Measurements from ENCODE around the gene U2AF1L4.

Gene U2AF1L4

DNA sequence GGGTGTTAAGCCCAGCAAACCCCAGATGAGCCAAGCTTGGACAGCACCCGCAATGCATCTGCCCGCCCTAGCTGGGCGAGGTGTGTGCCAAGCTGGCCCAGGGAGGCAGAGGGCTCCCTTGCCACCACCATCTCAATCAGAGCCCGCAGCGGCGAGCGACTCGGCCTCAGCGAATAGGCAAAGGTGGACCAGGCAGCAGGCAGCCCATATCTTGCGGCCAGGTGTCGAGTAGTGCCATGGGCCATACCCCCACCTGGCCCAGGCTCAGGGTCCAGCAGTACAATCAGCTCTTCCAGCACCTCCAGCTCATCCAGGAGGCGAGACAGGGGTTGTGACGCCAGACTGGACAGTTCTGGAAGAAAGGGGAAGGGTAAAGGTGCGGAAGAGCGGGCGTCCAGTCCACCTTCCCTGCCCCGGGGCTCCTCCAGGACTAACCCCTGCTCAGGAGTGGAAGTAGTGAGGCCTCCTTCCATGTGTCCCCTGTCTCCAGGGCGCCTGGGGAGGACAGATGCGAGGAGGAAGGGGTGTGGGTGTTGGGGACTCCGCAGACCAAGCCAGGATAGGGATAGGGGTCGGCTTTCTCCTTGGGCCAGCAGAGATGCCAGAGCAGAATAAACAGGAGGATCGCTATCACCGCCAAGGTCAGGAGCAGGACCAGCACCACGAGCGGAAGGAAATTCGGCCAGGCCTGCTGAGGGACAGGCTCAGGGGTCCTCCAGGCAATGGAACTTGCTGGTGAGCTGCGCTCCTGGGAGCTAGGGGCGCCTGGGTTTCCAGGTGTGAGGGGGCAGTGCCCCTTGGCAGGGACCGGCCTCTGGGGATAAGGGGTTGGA is 5.7 kb downstream of the U2AF1L4 start:
- DNase-seq (ENCODE audit: low read depth, low spot score): no peak
- no peak overlapping the region for H3K27ac ChIP-seq (ENCODE audit: low read length)

DNA sequence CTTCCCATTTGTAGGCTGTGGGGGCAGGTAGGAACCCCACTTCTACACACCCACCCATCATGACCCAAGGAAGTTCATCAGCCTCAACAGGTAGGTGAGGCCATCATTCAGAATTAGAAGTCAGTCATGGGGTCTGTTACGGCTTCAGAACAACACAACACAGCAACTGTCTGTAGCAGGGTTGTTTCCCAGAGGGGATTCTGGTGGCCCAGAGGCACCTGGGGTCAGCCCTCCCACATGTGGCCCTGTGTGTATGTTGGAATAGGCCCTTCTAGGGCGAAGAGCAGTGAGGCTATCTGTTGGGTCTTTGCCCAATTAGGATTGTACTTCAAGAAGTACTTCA is 6.4 kb downstream of the U2AF1L4 start:
- Histone ChIP-seq H3K4me1 (ENCODE audit: control insufficient read depth, insufficient read depth, low read length) (peaks cover 2% of the 10 kb centered on the region; the same call in 1 of the 2 replicates), H3K4me3 (ENCODE audit: low read length) (no peak overlapping the region), H3K9me3 (ENCODE audit: control insufficient read depth, insufficient read depth, low read length) (no peaks in the 10 kb centered on the region), H3K27ac (ENCODE audit: low read length) (no peak overlapping the region), H3K36me3 (ENCODE audit: control insufficient read depth, insufficient read depth, low read length) (peaks cover 27% of the 10 kb centered on the region), H3K27me3 (ENCODE audit: control insufficient read depth, insufficient read depth, low read length) (no peaks in the 10 kb centered on the region)
- WGBS (ENCODE audit: insufficient coverage, insufficient read length): no CpG with 5 or more reads among the region's 2 CpGs
- DNase-seq (ENCODE audit: low read depth, low spot score): no peak

More for the DNA sequence above, 5.7 kb downstream of the U2AF1L4 start:
- Histone ChIP-seq H3K27me3 (ENCODE audit: control insufficient read depth, insufficient read depth, low read length) (no peaks in the 10 kb centered on the region), H3K36me3 (ENCODE audit: control insufficient read depth, insufficient read depth, low read length) (peaks cover 20% of the 10 kb centered on the region), H3K4me1 (ENCODE audit: control insufficient read depth, insufficient read depth, low read length) (peaks cover 2% of the 10 kb centered on the region; the same call in 1 of the 2 replicates), H3K4me3 (ENCODE audit: low read length) (peak overlapping the region; percentile 79; the same call in 1 of the 2 replicates), H3K9me3 (ENCODE audit: control insufficient read depth, insufficient read depth, low read length) (no peaks in the 10 kb centered on the region)
- WGBS (ENCODE audit: insufficient coverage, insufficient read length): no CpG with 5 or more reads among the region's 29 CpGs

DNA sequence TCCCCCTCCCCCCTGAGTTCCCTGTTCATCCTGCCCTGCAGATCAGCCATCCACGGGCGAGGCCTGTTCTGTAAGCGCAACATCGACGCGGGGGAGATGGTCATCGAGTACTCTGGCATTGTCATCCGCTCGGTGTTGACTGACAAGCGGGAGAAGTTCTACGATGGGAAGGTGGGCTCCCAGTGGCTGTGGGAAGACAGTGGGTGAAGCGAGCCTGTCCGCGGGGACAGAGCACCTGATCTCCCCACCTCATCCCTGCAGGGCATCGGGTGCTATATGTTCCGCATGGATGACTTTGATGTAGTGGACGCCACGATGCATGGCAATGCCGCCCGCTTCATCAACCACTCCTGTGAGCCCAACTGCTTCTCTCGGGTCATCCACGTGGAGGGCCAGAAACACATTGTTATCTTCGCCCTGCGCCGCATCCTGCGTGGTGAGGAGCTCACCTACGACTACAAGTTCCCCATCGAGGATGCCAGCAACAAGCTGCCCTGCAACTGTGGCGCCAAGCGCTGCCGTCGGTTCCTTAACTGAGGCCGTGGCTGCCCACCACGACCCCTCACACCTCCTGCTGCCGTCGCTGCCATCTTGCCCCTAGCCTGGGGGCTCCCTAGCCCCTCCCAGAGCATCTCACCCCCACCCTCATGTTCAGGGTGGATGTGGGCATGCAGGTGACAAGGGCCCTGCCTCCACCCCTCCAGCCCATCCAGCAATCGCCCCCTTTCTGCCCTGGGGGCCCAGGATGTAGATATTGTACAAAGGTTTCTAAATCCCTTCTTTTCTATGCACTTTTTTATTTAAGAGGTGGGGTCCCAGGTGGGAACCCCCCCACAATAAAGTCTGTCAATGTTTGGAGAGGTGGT is 7.0 kb downstream of the U2AF1L4 start:
- H3K36me3 ChIP-seq (ENCODE audit: control insufficient read depth, insufficient read depth, low read length): peaks cover 32% of the 10 kb centered on the region
- H3K4me1 ChIP-seq (ENCODE audit: control insufficient read depth, insufficient read depth, low read length): peaks cover 2% of the 10 kb centered on the region; the same call in 1 of the 2 replicates
- H3K4me3 ChIP-seq (ENCODE audit: low read length): no peak overlapping the region
- no peaks in the 10 kb centered on the region for H3K9me3 ChIP-seq (ENCODE audit: control insufficient read depth, insufficient read depth, low read length)
- DNase-seq (ENCODE audit: low read depth, low spot score): no peak
- no peak overlapping the region for H3K27ac ChIP-seq (ENCODE audit: low read length)
- WGBS (ENCODE audit: insufficient coverage, insufficient read length): no CpG with 5 or more reads among the region's 37 CpGs
- no peaks in the 10 kb centered on the region for H3K27me3 ChIP-seq (ENCODE audit: control insufficient read depth, insufficient read depth, low read length)

DNA sequence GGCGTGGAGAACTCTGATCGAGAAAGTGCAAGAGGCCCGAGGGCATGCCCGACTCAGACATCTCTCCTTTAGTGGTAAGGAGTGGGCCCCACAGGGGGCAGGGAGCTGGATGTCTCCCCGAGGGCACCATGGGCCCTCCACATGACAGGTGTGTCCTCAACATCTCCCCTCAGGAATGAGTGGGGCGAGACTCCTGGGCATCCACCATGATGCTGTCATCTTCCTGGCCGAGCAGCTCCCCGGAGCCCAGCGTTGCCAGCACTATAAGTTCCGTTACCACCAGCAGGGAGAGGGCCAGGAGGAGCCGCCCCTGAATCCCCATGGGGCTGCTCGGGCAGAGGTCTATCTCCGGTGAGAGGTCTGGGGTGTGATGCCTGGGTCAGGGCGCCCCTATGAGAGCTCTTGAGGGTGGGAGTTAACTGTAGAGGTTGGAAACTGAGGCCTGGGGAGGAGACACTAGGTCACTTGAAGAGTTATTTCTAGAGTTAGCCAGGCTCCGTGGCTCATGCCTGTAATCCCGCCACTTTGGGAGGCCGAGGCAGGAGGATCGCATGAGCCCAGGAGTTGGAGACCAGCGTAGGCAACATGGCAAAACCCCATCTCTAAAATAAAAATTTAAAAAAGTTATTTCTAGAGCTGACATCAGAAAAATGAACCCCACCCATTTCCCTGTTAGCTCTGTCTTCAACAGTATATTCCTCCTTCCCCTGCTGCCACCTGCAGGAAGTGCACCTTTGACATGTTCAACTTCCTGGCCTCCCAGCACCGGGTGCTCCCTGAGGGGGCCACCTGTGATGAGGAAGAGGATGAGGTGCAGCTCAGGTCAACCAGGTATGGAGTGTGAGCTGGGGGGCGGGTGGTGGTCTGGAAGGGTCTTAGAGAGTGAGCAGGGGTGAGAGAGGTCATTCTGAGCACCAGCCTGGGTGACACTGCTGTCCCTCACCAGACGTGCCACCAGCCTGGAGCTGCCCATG is 8.0 kb downstream of the U2AF1L4 start:
- Histone ChIP-seq H3K4me3 (ENCODE audit: low read length) (no peak overlapping the region), H3K27me3 (ENCODE audit: control insufficient read depth, insufficient read depth, low read length) (no peaks in the 10 kb centered on the region), H3K36me3 (ENCODE audit: control insufficient read depth, insufficient read depth, low read length) (peaks cover 38% of the 10 kb centered on the region), H3K27ac (ENCODE audit: low read length) (no peak overlapping the region), H3K4me1 (ENCODE audit: control insufficient read depth, insufficient read depth, low read length) (peaks cover 2% of the 10 kb centered on the region; the same call in 1 of the 2 replicates), H3K9me3 (ENCODE audit: control insufficient read depth, insufficient read depth, low read length) (no peaks in the 10 kb centered on the region)
- DNase-seq (ENCODE audit: low read depth, low spot score): no peak
- no CpG with 5 or more reads among the region's 22 CpGs for WGBS (ENCODE audit: insufficient coverage, insufficient read length)

DNA sequence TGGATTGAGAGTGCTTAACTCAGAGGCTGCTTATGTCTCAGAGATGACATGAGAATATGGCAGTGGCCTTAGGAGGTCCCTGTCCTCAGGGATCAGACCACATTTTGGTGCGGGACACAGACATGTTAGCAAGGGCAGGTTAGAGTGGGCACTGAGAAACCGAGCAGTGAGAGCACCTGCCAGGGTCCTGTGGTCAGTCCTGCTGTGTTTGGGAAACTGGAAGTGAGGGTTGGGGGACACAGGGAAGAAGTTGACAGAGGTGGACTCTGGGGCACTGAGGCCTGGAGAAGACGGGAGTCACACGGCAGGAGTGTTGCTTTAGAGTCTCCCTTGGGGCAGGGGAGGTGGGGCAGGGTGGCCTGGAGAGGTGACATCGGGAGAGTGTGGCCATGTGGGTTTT is 10.3 kb downstream of the U2AF1L4 start:
- Histone ChIP-seq H3K36me3 (ENCODE audit: control insufficient read depth, insufficient read depth, low read length) (peaks cover 51% of the 10 kb centered on the region), H3K9me3 (ENCODE audit: control insufficient read depth, insufficient read depth, low read length) (no peaks in the 10 kb centered on the region), H3K27me3 (ENCODE audit: control insufficient read depth, insufficient read depth, low read length) (no peaks in the 10 kb centered on the region), H3K4me3 (ENCODE audit: low read length) (no peak overlapping the region), H3K27ac (ENCODE audit: low read length) (no peak overlapping the region), H3K4me1 (ENCODE audit: control insufficient read depth, insufficient read depth, low read length) (peaks cover 2% of the 10 kb centered on the region; the same call in 1 of the 2 replicates)
- no CpG with 5 or more reads among the region's 5 CpGs for WGBS (ENCODE audit: insufficient coverage, insufficient read length)
- DNase-seq (ENCODE audit: low read depth, low spot score): no peak

DNA sequence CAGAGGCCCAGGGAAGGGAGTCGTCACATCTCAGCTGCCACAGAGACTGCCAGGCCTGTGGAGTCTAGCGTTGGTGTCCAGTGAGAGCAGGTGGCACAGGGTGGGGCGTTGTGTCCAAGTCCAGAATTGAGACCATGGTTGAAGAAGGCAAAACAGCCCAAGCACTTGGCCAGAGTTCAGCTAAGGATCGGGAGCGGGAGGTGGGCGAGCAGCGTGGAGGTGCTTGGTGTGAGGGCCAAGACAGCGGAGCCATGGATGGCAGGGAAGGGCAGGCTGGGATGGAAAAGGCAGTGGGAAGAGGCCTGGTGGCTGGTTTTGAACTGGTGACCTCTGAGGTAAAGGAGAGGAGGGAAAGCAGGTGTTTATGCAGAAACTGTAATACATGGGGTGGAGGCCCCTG is 10.9 kb downstream of the U2AF1L4 start:
- Histone ChIP-seq H3K36me3 (ENCODE audit: control insufficient read depth, insufficient read depth, low read length) (peaks cover 57% of the 10 kb centered on the region), H3K4me1 (ENCODE audit: control insufficient read depth, insufficient read depth, low read length) (no peaks in the 10 kb centered on the region; the same call in 1 of the 2 replicates), H3K4me3 (ENCODE audit: low read length) (no peak overlapping the region), H3K9me3 (ENCODE audit: control insufficient read depth, insufficient read depth, low read length) (no peaks in the 10 kb centered on the region), H3K27ac (ENCODE audit: low read length) (no peak overlapping the region), H3K27me3 (ENCODE audit: control insufficient read depth, insufficient read depth, low read length) (no peaks in the 10 kb centered on the region)
- DNase-seq (ENCODE audit: low read depth, low spot score): no peak
- WGBS (ENCODE audit: insufficient coverage, insufficient read length): no CpG with 5 or more reads among the region's 8 CpGs

DNA sequence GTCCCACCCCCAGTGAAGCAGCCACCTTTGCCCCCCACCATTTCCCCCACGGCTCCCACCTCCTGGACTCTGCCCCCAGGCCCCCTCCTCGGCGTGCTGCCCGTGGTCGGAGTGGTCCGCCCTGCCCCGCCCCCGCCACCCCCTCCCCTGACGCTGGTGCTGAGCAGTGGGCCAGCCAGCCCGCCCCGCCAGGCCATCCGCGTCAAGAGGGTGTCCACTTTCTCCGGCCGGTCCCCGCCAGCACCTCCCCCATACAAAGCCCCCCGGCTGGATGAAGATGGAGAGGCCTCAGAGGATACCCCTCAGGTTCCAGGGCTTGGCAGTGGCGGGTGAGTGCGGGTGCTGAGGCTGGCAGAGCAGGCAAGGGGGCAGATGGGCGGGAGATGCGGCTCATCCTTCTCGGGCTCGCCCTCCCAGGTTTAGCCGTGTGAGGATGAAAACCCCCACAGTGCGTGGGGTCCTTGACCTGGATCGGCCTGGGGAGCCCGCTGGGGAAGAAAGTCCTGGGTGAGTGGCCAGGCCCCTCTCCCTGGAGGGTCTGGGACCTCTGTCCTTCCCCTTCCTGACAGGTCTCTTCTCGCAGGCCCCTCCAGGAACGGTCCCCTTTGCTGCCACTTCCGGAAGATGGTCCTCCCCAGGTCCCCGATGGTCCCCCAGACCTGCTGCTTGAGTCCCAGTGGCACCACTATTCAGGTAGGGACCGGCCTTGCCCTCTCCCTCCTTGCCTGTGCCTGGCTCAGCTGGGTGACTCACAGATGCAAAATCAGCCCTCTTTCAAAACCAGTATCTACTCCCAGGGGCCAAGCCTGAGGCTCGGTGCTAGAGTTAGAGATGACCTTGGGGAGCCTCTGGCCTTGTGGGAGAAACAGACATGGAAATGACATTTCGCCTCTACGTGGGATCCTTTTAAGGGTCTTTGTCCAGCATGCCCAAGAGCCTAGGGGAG is 11.8 kb downstream of the U2AF1L4 start:
- H3K4me3 ChIP-seq (ENCODE audit: low read length): no peak overlapping the region
- no peak for DNase-seq (ENCODE audit: low read depth, low spot score)
- no peak overlapping the region for H3K27ac ChIP-seq (ENCODE audit: low read length)
- no CpG with 5 or more reads among the region's 35 CpGs for WGBS (ENCODE audit: insufficient coverage, insufficient read length)
- no peaks in the 10 kb centered on the region for H3K9me3 ChIP-seq (ENCODE audit: control insufficient read depth, insufficient read depth, low read length)
- H3K27me3 ChIP-seq (ENCODE audit: control insufficient read depth, insufficient read depth, low read length): no peaks in the 10 kb centered on the region
- H3K36me3 ChIP-seq (ENCODE audit: control insufficient read depth, insufficient read depth, low read length): peaks cover 61% of the 10 kb centered on the region
- no peaks in the 10 kb centered on the region; the same call in 1 of the 2 replicates for H3K4me1 ChIP-seq (ENCODE audit: control insufficient read depth, insufficient read depth, low read length)

DNA sequence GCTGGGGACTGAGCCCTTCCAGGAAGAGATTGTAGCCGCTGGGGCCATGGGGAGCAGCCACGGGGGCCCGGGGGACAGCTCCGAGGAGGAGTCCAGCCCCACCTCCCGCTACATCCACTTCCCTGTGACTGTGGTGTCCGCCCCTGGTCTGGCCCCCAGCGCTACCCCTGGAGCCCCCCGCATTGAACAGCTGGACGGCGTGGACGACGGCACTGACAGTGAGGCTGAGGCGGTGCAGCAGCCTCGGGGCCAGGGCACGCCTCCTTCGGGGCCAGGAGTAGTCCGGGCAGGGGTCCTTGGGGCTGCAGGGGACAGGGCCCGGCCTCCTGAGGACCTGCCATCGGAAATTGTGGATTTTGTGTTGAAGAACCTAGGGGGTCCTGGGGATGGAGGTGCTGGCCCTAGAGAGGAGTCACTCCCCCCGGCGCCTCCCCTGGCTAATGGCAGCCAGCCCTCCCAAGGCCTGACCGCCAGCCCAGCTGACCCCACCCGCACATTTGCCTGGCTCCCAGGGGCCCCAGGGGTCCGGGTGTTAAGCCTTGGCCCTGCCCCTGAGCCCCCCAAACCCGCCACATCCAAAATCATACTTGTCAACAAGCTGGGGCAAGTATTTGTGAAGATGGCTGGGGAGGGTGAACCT is 12.6 kb downstream of the U2AF1L4 start:
- Histone ChIP-seq H3K9me3 (ENCODE audit: control insufficient read depth, insufficient read depth, low read length) (no peaks in the 10 kb centered on the region), H3K4me3 (ENCODE audit: low read length) (no peak overlapping the region), H3K27me3 (ENCODE audit: control insufficient read depth, insufficient read depth, low read length) (no peaks in the 10 kb centered on the region), H3K4me1 (ENCODE audit: control insufficient read depth, insufficient read depth, low read length) (no peaks in the 10 kb centered on the region; the same call in 1 of the 2 replicates), H3K36me3 (ENCODE audit: control insufficient read depth, insufficient read depth, low read length) (peaks cover 54% of the 10 kb centered on the region), H3K27ac (ENCODE audit: low read length) (no peak overlapping the region)
- no CpG with 5 or more reads among the region's 25 CpGs for WGBS (ENCODE audit: insufficient coverage, insufficient read length)
- DNase-seq (ENCODE audit: low read depth, low spot score): no peak
